Left ventricle myocardium superior (tissue), 1 donor: ENCODE measurements around the gene BCL2L13. TPM values are rescaled to one million over a fixed set of nuclear protein-coding genes. Genes with fewer than 3 reads are reported as not detected.
A peak's percentile ranks its signal among the peaks of the same experiment; 100 is the strongest.

Source experiments
- ATAC-seq: fragments of 200-7000 bp; cut with Tn5 transposase; one replicate; pipeline ENCODE4 v1.9.1; 2020; ENCODE audit warnings: mild to moderate bottlenecking, moderate library complexity
- DNase-seq: peaks from one replicate; pipeline ENCODE4 v3.0.0-alpha.2; 2020
- intact Hi-C: fragments of 100-400 bp; cut with micrococcal nuclease; formaldehyde crosslinking; loops from one replicate; pipeline ENCODE4 v1.11.0; 2022
- total RNA-seq: library from RNA; stranded (reverse); fragmentation: NEBNext Ultra II Directional; extraction: Animal tissue kit (Norgen Biotek cat#: 25700); gene quantifications from one replicate; pipeline ENCODE4 v1.2.1, GENCODE V29; 2021
- donor health status: DM: no; HTN: yes; CAD: no; lungs with severe emphysema.

The BCL2L13 gene
- total RNA-seq, 1 donor from 2014 or later: 92.9 TPM

GRCh38 chr22:17717708-17718107, 79.2 kb downstream of the BCL2L13 start:
- ATAC-seq (no peak), DNase-seq (no peak)
- intact Hi-C loops: no loop called here

DNA sequence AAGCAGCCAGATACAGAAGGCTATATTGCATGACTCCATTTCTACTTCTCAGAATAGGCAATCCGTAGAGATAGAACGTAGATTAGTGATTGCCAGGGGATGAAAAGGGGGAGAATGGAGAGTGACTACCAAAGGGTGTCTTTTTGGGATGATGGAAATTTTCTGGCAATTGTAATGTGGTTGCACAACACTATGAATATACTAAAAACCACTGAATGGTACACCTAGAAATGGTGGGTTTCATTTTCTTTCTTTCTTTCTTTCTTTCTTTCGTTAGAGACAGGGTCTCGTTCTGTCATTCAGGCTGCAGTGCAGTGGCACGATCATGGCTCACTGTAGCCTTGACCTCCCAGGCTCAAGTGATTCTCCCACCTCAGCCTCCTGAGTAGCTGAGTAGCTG, 81.4 kb downstream of the BCL2L13 start:
- intact Hi-C loops: no loop called here
- ATAC-seq (no peak), DNase-seq (no peak)

GRCh38 chr22:17724241-17724640, 85.7 kb downstream of the BCL2L13 start:
- DNase-seq (no peak), ATAC-seq (no peak)
- intact Hi-C loops: no loop called here

DNA sequence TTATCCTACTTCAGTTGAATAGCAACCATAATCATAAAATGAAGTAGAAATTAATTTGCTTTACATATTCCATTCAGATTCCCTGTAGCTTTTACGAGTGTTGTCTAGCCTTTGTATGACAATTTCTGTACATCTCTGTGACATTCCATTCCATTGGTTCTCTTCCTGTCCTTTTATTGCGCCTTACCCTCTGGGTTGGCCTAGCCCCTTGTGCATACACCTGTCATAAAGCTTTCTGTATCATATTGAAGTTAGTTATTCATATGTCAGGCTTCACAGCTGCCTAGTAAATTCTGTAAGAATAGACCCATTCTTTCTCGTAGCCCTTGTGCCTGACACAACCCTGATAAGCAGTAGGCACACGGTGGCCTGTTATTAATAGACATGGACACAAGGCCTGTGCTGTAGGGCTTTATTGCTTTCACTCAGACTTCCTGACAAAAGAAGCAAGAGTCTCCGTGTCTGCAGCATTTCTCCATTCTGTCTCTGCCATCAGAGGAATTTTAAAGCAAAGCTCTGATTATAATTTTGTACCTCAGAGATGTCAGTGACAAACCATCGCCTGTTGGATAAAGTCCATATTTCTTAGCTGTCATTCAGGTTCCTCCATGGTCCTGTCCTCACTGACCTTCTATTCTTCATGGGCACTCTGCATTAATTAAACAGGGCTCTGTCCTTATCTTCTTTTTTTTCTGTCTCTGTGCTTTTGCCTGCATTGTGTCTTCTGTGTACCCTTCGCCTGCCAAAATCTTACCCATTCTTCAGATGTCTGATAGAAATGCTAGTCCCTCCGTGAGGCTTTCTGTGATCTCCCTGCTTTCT, 86.3 kb downstream of the BCL2L13 start:
- intact Hi-C loops: no loop called here
- DNase-seq: no peak
- peak; percentile 88 for ATAC-seq

DNA sequence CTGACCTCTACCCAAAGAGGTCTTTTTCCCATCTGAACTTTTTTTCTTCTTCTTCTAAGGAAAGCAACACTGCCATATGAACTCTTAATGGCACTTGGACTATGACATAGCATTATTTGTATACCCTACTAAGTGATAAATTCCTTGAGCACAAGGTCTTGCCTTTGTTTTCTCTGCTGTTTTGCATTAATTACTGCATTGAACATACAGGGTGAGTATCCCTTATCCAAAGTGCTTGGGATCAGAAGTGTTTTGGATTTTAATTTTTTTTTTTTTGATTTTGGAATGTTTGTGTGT, 86.9 kb downstream of the BCL2L13 start:
- ATAC-seq: no peak
- intact Hi-C loops: no loop called here

GRCh38 chr22:17726006-17726927, 87.7 kb downstream of the BCL2L13 start:
- ATAC-seq (peak; percentile 29), DNase-seq (no peak)
- intact Hi-C loops: no loop called here

More for the DNA sequence above, 86.9 kb downstream of the BCL2L13 start:
- DNase-seq: no peak

- intact Hi-C loops: no loop called here
- ATAC-seq (peak; percentile 15), DNase-seq (peak; percentile 41)
Measured at GRCh38 chr22:17726928-17727897, 88.7 kb downstream of the BCL2L13 start.

DNA sequence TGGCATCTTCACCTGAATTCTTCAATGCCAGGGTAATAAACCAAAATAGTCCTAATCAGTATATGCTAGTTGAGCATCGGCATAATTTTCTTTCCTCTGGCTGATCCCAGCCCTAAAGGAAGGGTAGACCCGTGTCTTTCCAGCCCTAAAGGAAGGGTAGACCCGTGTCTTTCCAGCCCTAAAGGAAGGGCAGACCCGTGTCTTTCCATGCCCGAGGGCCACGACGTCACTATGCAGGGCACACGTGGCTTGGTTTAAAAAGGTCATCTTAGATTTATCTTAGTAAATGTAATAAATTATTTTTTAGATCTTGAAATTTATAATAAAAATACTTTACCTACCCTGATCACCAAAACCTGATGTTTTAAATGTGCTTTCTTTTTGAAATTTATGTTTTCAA, 90.2 kb downstream of the BCL2L13 start:
- intact Hi-C loops: no loop called here
- no peak for ATAC-seq
- DNase-seq: no peak

- no peak for DNase-seq
- no peak for ATAC-seq
- intact Hi-C loops: no loop called here
Measured at GRCh38 chr22:17729561-17729960, 91.0 kb downstream of the BCL2L13 start.

- no peak for DNase-seq
- ATAC-seq: no peak
- intact Hi-C loops: no loop called here
Measured at GRCh38 chr22:17732251-17732854, 93.8 kb downstream of the BCL2L13 start.

DNA sequence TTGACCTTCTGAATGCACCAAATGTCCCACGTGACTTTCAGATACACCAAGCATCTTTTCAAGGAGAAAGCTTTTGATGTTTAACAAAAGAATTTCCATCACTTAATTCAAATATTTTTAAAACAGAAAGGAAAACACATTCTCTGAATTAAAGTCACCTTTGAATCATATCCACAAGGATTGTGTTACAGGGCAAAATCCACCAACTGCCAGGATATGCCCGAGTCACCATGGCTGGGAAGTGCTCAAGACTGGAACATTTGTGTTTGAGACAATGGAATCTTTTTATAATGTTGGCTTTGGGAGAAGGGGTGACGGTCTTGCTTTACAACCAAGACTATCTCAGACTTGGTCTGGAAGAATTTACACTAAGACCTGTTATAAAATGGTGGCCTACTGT, 94.9 kb downstream of the BCL2L13 start:
- intact Hi-C loops: no loop called here
- DNase-seq: no peak
- ATAC-seq: no peak

- ATAC-seq: no peak
- no peak for DNase-seq
- intact Hi-C loops: no loop called here
Measured at GRCh38 chr22:17734187-17734586, 95.6 kb downstream of the BCL2L13 start.

DNA sequence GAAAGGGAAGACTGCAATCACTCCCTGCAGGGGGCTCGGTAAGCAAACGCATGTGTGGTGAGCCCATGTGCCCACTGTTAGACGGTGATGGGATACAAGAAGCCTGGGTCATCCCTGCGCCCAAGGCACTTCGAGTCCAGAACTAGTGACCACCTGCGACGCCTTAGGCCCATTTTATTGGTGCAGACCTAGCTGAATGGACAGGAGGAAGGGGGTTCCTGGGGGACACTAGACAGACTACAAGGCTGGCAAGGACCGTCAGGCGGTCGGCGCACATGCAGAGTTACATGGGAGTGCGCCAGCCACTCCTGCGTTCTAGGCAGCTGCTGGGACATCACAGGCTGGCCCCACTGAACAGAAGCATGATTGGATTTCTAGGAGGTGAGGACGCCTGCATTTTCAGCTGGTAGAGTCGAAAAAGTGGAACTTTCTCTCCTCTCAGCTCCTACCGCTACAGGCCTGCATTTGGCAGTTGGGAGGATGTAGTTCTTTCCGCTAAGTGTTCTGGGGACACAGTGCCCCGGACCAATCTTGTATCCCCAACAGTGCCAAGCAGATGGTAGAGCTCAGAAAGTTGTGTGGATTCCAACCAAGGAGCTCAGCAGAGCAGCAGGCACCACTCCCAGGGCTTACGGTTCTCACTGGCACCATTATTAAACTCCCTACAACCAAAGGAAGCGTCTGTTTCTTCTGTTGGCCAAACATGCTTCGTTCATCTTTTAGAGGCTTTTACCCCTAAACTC, 100.0 kb downstream of the BCL2L13 start:
- DNase-seq: no peak
- intact Hi-C loops: no loop called here
- no peak for ATAC-seq

GRCh38 chr22:17739196-17739975, 100.8 kb downstream of the BCL2L13 start:
- ATAC-seq (no peak), DNase-seq (no peak)
- intact Hi-C loops: no loop called here

DNA sequence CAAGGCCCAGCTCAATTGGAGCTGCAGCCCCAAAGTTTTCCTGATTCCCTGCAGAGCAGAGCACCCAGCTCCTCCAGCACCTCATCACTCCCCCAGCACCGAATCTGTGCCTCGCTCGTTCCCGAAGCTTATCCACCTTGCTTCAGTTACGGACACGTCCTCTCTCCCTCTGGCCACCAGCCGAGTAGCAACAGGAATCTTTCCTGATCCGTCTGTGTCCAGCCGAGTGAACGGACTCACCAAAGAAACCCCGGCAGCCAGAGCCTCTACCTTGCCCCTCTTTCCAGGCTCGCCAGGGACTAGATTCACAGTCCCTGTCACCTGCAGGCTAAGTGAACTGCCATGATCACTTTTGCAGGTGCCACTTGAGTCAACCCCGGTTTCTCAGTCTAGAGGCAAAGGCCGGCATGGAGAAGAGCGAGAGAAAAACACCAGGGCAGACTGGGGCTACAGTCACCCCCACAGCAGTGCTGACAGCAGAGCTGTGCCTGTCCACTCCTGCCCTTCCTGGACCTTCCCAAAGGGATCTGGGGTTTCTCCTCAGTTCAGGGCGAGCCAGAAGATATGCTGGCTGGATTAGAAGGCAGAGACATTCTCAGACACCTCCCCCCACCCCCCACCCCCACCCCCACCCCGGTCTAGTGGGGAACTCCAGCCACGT, 103.4 kb downstream of the BCL2L13 start:
- no peak for DNase-seq
- intact Hi-C loops: no loop called here
- ATAC-seq: no peak

- intact Hi-C loops: no loop called here
- ATAC-seq (peak; percentile 65), DNase-seq (peak; percentile 69)
Measured at GRCh38 chr22:17742527-17742902, 104.0 kb downstream of the BCL2L13 start.
